ENCODE data around the gene ELOVL6.
"Not testable (repeated sequence)": the region's sequence is repeated elsewhere in the genome, so short reads cannot be mapped to it uniquely, and the experiment has no call there.

The ELOVL6 gene

GRCh38 chr4:110042545-110043517, 155.6 kb downstream of the ELOVL6 start:
- no peak for FAIRE-seq
- no peak for DNase-seq (ENCODE audit: insufficient read length, low spot score)
- no peak for TF ChIP-seq POLR2A (IDR thresholded peaks at IDR 0.05; ENCODE audit: low read depth, low read length)

DNA sequence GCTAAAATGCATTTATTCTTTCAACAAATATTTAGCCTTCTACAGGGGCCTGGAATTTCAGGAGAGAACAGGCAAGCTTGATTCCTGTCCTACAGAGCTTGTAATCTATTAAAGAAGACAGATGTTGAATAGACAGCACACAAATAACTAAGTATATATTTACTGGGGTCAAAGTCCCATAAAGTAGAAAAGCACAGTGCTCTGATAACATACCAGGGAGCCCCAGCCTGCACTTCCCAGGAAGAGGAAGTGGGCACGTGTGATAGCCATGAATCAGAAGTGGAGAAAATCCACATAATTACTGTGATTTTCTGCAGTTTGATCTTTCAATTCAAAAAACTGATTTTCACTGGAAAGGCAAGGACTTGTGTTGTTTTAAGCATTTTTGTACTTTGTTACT, 156.7 kb downstream of the ELOVL6 start:
- FAIRE-seq = no peak
- DNase-seq (ENCODE audit: insufficient read length, low spot score) = no peak
- TF ChIP-seq POLR2A (IDR thresholded peaks at IDR 0.05; ENCODE audit: low read depth, low read length) = no peak

- DNase-seq (ENCODE audit: insufficient read length, low spot score); FAIRE-seq: not testable (repeated sequence)
These were observed 159.3 kb downstream of the ELOVL6 start for GRCh38 chr4:110039164-110039563.

GRCh38 chr4:110034026-110034393, 164.4 kb downstream of the ELOVL6 start:
- FAIRE-seq (no peak), DNase-seq (ENCODE audit: insufficient read length, low spot score) (no peak)
- no peak for TF ChIP-seq POLR2A (IDR thresholded peaks at IDR 0.05; ENCODE audit: low read depth, low read length)

DNA sequence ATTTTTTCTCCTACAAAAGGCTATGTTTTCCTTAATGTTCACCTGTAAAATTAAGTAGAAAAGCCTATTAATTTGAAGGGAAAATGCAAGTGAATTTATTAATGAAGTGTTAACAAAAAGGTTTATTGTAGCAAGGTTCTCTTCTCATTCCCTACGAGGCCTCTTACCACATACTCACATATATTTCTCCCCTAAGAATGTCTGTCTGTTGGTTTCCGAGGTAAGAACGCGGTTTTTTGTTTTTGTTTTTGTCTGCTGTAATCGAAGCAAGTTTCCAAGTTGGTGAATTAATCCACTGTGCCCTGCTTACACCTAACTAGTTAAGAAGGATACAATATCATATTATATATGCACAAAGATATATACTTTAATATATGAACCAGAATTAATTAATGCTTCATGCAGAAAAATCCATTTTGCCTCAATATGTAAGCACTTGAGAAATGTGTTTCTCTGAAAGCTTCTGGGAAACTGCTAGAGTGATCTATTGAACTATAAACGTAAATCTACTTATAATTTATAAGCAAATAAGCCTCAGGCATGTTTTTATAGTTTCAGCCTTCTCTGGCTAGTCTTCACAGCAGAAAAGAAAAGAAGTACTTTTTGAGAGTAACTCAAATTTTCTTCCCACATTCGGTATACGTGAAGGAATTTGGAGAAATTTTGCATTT, 164.9 kb downstream of the ELOVL6 start:
- TF ChIP-seq POLR2A (IDR thresholded peaks at IDR 0.05; ENCODE audit: low read depth, low read length) = no peak
- DNase-seq (ENCODE audit: insufficient read length, low spot score) (no peak), FAIRE-seq (no peak)

DNA sequence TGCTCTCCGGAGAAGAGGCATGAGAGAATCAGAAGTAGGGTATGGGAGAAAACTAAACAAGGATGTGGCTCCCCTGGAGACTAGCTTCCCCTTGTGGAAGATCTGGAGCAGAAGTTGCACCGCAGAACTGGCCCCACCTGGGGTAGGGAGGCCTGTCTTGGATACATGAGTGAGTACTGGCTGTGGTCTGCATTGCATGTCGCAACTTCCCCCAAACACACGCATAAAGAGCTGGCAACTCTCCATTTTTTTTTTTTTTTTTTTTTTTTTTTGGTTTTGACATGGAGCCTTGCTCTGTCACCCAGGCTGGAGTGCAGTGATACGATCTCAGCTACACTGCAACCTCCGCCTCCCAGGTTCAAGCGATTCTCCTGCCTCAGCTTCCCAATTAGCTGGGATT, 165.8 kb downstream of the ELOVL6 start:
- DNase-seq (ENCODE audit: insufficient read length, low spot score) (no peak), FAIRE-seq (no peak)

DNA sequence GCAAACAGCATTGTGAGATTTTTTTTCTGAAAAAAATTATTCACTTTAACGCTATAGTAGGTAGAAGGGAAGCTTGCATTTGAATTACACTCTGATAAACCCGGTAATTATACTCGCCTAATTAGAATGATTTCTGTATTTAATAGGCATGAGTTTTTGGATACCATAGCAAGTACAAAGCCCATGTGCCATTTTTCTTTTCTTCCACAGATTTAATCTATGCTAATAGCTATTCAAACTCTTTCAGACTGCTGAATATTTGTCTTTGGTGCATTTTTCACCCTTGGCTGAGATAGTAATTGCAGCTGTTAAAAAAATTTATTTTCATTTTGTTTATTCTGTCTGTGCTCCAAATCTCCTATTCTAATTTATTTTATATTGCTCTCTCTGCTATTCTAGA, 172.7 kb downstream of the ELOVL6 start:
- no peak for TF ChIP-seq POLR2A (IDR thresholded peaks at IDR 0.05; ENCODE audit: low read depth, low read length)
- FAIRE-seq (no peak), DNase-seq (ENCODE audit: insufficient read length, low spot score) (no peak)

More for the DNA sequence above, 165.8 kb downstream of the ELOVL6 start:
- no peak for TF ChIP-seq POLR2A (IDR thresholded peaks at IDR 0.05; ENCODE audit: low read depth, low read length)

DNA sequence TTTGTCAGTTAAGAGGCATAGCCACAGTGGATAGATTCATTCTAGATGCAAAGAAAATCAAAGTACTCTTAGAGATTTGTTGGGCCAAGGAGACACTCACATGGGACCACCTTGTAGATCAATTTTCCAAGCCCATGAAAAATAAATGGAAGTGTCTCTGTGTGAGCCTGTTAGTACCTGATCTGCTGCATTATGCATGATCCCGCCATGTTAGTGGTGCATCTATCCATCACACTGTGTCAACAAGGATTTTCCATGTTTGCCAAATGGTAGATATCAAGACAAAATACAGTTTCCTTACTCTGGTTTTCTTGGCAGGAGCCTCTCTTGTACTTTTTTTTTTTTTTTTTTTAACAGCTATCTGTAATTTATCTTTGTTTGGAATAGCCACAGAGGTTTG, 173.4 kb downstream of the ELOVL6 start:
- FAIRE-seq (no peak), DNase-seq (ENCODE audit: insufficient read length, low spot score) (no peak)
- no peak for TF ChIP-seq POLR2A (IDR thresholded peaks at IDR 0.05; ENCODE audit: low read depth, low read length)

- FAIRE-seq = no peak
- TF ChIP-seq POLR2A (IDR thresholded peaks at IDR 0.05; ENCODE audit: low read depth, low read length) = no peak
- DNase-seq (ENCODE audit: insufficient read length, low spot score) = no peak
These were observed 176.0 kb downstream of the ELOVL6 start for GRCh38 chr4:110022457-110022856.

DNA sequence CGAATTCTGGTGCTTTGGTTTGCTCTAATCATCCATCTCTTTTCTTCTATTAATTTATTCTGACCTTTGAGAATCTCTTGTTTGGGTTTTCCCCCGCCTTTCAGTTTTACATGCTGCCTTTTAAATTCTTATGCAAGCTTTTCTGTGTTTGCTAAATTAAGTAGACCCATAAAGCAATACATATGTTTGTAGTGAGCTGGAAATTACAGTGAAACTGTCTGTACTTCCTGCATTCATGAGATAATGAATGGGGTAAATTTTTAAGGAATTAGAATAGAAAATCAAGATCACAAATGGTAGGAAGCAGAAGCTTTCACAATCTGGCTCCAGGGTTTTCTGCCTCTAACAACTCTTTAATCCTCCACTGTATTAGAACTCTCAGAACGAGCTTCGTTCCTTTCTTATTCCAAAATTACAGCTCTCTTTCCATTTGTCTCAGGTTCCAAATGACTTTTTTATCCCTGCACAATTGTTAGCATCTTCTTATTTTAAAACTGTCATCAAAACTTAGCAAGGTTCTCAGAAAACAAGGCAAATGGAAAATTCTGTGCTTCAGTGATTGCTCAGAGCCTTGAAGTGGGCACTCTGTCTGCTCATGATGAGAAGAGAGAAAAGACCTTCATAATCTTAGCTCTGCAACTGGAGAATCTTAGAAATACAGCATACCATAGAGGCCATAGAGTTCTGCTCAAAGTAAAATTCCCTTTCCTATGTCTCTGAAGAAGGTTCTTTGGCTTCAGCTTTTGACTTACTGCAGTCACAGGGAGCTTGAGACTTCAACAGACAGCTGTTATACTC, 177.6 kb downstream of the ELOVL6 start:
- TF ChIP-seq POLR2A (IDR thresholded peaks at IDR 0.05; ENCODE audit: low read depth, low read length) = no peak
- no peak for FAIRE-seq
- no peak for DNase-seq (ENCODE audit: insufficient read length, low spot score)

DNA sequence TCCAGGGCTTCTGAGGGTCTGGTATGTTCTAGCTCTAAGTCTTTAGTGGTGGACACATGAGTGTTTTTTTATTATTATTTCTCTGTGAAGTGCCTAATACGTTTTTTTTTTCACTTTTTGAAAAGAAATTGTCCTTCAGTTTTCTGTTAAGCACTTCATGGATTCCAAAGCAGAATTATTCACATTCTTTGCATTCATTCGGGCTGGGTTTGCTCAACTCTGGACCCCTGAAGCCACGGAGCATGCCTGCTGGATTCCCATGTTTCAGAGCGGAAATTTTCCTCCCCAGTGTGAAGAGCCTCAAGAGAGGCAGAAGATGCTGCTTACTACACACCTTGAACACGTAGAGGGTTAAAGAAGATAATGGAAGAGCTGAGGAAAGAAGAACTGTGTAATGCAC, 178.3 kb downstream of the ELOVL6 start:
- no peak for TF ChIP-seq POLR2A (IDR thresholded peaks at IDR 0.05; ENCODE audit: low read depth, low read length)
- no peak for FAIRE-seq

DNA sequence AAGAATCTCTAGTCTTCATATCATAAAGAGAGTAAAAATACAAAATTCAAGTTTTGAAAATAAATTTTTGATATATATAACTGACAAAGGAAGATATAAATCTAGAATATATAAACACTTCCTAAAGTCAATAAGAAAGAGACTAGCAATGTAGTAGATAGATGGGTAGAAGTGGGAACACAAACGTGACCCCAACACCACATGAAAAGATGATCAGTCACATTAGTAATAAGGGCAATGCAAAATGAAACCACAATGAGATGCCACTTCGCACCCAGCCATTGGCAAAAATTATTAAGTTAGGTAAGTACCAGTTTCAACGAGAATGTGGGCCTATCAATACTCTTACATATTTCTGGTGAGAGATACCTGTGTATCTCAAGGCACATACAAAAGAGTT, 179.3 kb downstream of the ELOVL6 start:
- no peak for DNase-seq (ENCODE audit: insufficient read length, low spot score)
- FAIRE-seq = no peak
- TF ChIP-seq POLR2A (IDR thresholded peaks at IDR 0.05; ENCODE audit: low read depth, low read length) = no peak

More for the DNA sequence above, 178.3 kb downstream of the ELOVL6 start:
- DNase-seq (ENCODE audit: insufficient read length, low spot score) = no peak

DNA sequence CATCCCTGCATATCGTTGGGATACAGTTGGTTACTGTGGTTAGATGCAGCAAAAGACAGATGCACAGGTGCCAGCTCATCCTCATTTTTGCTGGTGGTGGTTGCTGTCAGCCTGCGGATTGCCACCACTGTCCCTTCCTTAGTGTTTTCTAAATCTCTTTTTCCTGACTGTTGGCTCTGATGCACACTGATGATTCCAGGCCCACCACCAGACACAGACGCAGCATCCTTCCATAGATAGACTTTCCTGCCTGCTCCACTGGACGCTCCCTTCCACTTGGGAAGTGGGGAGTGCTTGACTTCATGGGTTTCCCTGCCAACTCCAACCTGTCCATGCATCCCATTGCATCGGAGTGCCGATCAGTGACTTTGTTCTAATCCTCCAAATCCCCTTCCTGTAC, 184.2 kb downstream of the ELOVL6 start:
- DNase-seq (ENCODE audit: insufficient read length, low spot score) = no peak

DNA sequence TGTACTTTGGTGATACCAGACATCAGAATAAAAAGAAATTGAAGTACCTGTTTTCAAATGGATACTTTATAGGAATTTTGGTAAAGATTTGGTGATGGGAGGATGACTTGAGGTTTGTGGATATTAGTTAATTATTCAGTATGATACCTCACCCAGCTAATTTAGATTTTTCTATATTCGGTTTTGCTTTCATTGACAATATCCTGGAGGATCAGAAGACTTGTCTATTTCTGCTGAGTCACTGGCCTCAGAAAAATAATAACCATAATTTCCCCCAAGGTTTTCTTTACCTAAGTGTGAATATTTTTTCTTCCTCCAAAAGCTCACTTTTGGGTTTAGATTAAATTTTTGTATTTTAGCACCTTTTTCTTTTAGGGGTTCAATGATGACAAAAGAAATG, 185.5 kb downstream of the ELOVL6 start:
- TF ChIP-seq POLR2A (IDR thresholded peaks at IDR 0.05; ENCODE audit: low read depth, low read length) = no peak
- no peak for FAIRE-seq
- DNase-seq (ENCODE audit: insufficient read length, low spot score) = no peak

More for the DNA sequence above, 184.2 kb downstream of the ELOVL6 start:
- no peak for FAIRE-seq
- no peak for TF ChIP-seq POLR2A (IDR thresholded peaks at IDR 0.05; ENCODE audit: low read depth, low read length)

Data from H54 (cell line).